ENCODE data around the gene ZNHIT3. TPM values are rescaled to one million over a fixed set of nuclear protein-coding genes. Genes with fewer than 3 reads are reported as not detected.
A peak's percentile ranks its signal among the peaks of the same experiment; 100 is the strongest.

The ZNHIT3 gene
- total and polyA plus RNA-seq, 2 experiments from 2014 or later: 50.5 to 128 TPM

GRCh38 chr17:36481829-36482228 lies 4.7 kb upstream of the ZNHIT3 start:
- H3K4me3 Mint-ChIP-seq: no peak overlapping the region; the same call in 2 of the 3 replicates

More at GRCh38 chr17:36481829-36482228, 4.7 kb upstream of the ZNHIT3 start:
- Histone ChIP-seq H3K27ac (ENCODE audit: low read depth) (no peak overlapping the region), H3K4me3 (no peak overlapping the region), H3K36me3 (ENCODE audit: insufficient read depth) (no peaks in the 10 kb centered on the region), H2AFZ (no peak overlapping the region), H3K27me3 (ENCODE audit: insufficient read depth) (peaks cover 41% of the 10 kb centered on the region), H3F3A (replicated peaks; ENCODE audit: low read depth) (0 out of 2 replicates have a peak, but pooled peaks cover 3% of the 10 kb centered on the region), H3K4me1 (ENCODE audit: insufficient read depth) (peaks cover 5% of the 10 kb centered on the region), H3K9me2 (ENCODE audit: insufficient read depth) (no peaks in the 10 kb centered on the region), H3K79me2 (replicated peaks; ENCODE audit: insufficient read depth) (peaks cover under 1% of the 10 kb centered on the region; the same call in 1 of the 2 replicates), H3K4me2 (no peak overlapping the region), H4K20me1 (replicated peaks; ENCODE audit: insufficient read depth) (no peaks in the 10 kb centered on the region)
- peaks cover 14% of the 10 kb centered on the region for H3K4me1 Mint-ChIP-seq
- no peak overlapping the region for H3K27ac Mint-ChIP-seq
- peaks cover 15% of the 10 kb centered on the region; the same call in 2 of the 3 replicates for H3K9me3 Mint-ChIP-seq
- H3K27me3 Mint-ChIP-seq (ENCODE audit: insufficient read depth, low read depth, poor library complexity): peaks cover 41% of the 10 kb centered on the region
- DNase-seq (ENCODE audit: low spot score): no peak
- no peak for ATAC-seq
- TF ChIP-seq JUNB (IDR thresholded peaks at IDR 0.05; ENCODE audit: unreplicated experiment): no peak
- TF ChIP-seq CREB1 (CRISPR knock-in tag; IDR thresholded peaks at IDR 0.05; ENCODE audit: low read depth): no peak
- TF ChIP-seq, protein P1, sequence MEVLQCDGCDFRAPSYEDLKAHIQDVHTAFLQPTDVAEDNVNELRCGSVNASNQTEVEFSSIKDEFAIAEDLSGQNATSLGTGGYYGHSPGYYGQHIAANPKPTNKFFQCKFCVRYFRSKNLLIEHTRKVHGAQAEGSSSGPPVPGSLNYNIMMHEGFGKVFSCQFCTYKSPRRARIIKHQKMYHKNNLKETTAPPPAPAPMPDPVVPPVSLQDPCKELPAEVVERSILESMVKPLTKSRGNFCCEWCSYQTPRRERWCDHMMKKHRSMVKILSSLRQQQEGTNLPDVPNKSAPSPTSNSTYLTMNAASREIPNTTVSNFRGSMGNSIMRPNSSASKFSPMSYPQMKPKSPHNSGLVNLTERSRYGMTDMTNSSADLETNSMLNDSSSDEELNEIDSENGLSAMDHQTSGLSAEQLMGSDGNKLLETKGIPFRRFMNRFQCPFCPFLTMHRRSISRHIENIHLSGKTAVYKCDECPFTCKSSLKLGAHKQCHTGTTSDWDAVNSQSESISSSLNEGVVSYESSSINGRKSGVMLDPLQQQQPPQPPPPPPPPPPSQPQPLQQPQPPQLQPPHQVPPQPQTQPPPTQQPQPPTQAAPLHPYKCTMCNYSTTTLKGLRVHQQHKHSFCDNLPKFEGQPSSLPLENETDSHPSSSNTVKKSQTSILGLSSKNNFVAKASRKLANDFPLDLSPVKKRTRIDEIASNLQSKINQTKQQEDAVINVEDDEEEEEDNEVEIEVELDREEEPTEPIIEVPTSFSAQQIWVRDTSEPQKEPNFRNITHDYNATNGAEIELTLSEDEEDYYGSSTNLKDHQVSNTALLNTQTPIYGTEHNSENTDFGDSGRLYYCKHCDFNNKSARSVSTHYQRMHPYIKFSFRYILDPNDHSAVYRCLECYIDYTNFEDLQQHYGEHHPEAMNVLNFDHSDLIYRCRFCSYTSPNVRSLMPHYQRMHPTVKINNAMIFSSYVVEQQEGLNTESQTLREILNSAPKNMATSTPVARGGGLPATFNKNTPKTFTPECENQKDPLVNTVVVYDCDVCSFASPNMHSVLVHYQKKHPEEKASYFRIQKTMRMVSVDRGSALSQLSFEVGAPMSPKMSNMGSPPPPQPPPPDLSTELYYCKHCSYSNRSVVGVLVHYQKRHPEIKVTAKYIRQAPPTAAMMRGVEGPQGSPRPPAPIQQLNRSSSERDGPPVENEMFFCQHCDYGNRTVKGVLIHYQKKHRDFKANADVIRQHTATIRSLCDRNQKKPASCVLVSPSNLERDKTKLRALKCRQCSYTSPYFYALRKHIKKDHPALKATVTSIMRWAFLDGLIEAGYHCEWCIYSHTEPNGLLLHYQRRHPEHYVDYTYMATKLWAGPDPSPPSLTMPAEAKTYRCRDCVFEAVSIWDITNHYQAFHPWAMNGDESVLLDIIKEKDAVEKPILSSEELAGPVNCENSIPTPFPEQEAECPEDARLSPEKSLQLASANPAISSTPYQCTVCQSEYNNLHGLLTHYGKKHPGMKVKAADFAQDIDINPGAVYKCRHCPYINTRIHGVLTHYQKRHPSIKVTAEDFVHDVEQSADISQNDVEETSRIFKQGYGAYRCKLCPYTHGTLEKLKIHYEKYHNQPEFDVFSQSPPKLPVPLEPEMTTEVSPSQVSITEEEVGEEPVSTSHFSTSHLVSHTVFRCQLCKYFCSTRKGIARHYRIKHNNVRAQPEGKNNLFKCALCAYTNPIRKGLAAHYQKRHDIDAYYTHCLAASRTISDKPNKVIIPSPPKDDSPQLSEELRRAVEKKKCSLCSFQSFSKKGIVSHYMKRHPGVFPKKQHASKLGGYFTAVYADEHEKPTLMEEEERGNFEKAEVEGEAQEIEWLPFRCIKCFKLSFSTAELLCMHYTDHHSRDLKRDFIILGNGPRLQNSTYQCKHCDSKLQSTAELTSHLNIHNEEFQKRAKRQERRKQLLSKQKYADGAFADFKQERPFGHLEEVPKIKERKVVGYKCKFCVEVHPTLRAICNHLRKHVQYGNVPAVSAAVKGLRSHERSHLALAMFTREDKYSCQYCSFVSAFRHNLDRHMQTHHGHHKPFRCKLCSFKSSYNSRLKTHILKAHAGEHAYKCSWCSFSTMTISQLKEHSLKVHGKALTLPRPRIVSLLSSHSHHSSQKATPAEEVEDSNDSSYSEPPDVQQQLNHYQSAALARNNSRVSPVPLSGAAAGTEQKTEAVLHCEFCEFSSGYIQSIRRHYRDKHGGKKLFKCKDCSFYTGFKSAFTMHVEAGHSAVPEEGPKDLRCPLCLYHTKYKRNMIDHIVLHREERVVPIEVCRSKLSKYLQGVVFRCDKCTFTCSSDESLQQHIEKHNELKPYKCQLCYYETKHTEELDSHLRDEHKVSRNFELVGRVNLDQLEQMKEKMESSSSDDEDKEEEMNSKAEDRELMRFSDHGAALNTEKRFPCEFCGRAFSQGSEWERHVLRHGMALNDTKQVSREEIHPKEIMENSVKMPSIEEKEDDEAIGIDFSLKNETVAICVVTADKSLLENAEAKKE (CRISPR knock-in tag; IDR thresholded peaks at IDR 0.05): no peak
- TF ChIP-seq, protein P2, sequence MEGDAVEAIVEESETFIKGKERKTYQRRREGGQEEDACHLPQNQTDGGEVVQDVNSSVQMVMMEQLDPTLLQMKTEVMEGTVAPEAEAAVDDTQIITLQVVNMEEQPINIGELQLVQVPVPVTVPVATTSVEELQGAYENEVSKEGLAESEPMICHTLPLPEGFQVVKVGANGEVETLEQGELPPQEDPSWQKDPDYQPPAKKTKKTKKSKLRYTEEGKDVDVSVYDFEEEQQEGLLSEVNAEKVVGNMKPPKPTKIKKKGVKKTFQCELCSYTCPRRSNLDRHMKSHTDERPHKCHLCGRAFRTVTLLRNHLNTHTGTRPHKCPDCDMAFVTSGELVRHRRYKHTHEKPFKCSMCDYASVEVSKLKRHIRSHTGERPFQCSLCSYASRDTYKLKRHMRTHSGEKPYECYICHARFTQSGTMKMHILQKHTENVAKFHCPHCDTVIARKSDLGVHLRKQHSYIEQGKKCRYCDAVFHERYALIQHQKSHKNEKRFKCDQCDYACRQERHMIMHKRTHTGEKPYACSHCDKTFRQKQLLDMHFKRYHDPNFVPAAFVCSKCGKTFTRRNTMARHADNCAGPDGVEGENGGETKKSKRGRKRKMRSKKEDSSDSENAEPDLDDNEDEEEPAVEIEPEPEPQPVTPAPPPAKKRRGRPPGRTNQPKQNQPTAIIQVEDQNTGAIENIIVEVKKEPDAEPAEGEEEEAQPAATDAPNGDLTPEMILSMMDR (conservative IDR thresholded peaks at IDR 0.05; ENCODE audit: low read depth in 2 of 2): 0 out of 4 replicates have a peak, but pooled peaks of 1 of the 2 experiments have one; percentile 9
- no peak for TF ChIP-seq STAT1 (IDR thresholded peaks at IDR 0.05; ENCODE audit: unreplicated experiment)
- TF ChIP-seq, protein P3, sequence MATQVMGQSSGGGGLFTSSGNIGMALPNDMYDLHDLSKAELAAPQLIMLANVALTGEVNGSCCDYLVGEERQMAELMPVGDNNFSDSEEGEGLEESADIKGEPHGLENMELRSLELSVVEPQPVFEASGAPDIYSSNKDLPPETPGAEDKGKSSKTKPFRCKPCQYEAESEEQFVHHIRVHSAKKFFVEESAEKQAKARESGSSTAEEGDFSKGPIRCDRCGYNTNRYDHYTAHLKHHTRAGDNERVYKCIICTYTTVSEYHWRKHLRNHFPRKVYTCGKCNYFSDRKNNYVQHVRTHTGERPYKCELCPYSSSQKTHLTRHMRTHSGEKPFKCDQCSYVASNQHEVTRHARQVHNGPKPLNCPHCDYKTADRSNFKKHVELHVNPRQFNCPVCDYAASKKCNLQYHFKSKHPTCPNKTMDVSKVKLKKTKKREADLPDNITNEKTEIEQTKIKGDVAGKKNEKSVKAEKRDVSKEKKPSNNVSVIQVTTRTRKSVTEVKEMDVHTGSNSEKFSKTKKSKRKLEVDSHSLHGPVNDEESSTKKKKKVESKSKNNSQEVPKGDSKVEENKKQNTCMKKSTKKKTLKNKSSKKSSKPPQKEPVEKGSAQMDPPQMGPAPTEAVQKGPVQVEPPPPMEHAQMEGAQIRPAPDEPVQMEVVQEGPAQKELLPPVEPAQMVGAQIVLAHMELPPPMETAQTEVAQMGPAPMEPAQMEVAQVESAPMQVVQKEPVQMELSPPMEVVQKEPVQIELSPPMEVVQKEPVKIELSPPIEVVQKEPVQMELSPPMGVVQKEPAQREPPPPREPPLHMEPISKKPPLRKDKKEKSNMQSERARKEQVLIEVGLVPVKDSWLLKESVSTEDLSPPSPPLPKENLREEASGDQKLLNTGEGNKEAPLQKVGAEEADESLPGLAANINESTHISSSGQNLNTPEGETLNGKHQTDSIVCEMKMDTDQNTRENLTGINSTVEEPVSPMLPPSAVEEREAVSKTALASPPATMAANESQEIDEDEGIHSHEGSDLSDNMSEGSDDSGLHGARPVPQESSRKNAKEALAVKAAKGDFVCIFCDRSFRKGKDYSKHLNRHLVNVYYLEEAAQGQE (IDR thresholded peaks at IDR 0.05; ENCODE audit: unreplicated experiment): no peak
- TF ChIP-seq EZH2 (IDR thresholded peaks at IDR 0.05; ENCODE audit: low read depth, unreplicated experiment): no peak
- peaks cover 5% of the 10 kb centered on the region; the same call in 1 of the 3 replicates for H3K36me3 Mint-ChIP-seq (ENCODE audit: low read depth)
